Tongue (tissue), 2 donors: ENCODE measurements around the gene NUCKS1. TPM values are rescaled to one million over a fixed set of nuclear protein-coding genes. Genes with fewer than 3 reads are reported as not detected.
A peak's percentile ranks its signal among the peaks of the same experiment; 100 is the strongest.

Source experiments
- DNase-seq: peaks from one replicate; pipeline ENCODE4 v3.0.0-alpha.2; 2015
- total RNA-seq: library from RNA; depleted of rRNA; stranded (reverse); fragments of >200 nt; gene quantifications from one replicate; pipeline ENCODE4 v1.2.3, GENCODE V29; 2014

NUCKS1 gene, protein sequence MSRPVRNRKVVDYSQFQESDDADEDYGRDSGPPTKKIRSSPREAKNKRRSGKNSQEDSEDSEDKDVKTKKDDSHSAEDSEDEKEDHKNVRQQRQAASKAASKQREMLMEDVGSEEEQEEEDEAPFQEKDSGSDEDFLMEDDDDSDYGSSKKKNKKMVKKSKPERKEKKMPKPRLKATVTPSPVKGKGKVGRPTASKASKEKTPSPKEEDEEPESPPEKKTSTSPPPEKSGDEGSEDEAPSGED
- total RNA-seq = 193 TPM

DNA sequence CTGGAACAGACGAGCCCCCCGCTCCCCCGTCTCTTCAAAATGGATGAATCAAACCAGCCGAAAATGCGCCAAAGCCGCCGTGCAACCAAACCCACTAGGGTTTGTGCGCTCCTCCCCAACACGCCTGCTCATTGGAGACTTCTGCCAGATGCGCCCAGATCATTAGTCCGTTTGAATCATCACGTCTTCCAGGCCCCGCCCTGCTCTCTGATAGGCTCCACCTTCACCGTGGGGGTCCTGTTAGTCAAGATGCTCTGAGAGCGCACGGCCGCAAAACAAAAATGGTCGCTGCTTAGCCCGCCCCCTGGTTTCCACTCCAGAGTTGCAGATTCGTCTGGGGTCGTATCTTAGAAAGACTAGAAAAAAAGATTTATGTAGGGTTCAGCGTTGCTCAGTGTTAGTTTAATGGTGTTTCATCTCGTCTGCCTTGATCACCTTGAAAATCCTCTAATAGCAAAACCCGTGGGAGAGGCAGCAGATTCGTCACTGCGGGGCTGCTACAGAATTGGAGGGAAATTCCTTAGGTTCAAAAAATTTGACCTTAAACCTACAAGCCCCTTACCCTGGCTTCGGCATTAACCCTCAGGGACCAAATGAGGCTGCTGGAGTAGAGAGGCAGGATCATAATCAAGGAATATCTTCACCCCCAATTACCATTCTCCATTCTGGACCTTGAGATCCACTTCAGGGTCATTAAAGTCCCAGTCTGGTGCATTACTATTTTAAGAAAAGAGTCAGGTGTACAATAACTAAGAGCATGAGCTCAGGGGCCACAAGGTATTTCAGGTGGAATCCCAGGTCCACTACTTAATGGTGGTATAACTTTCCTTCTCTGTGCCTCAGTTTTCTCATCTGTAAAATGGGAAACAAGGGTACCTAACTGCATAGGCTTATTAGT lies at the start of gene NUCKS1:
Gene NUCKS1 (minus strand): TSS at position 45 of the 898 bp plus-strand sequence. CDS start 209 bp downstream, outside the sequence.
- peak; percentile 100 for DNase-seq

DNA sequence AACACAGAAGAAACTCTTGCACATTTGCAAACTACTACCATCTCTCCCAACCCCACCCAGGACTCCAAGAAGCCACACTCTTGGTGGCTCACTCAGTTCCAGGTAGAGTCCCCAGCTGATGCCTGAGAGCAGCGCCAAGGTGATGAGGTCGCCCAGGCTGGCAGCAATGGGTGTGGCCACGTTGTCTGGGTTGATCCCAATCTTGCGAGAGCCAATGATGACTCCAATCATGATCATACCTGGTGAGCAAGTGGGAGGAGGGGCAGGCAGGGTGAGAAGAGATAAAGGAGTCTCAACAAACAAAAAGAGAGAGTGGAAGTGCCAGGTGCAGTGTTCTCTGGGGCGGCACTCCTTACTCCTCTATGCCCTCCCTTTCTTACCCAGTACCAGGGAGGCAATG lies 48.6 kb upstream of the NUCKS1 start:
- DNase-seq = no peak

DNA sequence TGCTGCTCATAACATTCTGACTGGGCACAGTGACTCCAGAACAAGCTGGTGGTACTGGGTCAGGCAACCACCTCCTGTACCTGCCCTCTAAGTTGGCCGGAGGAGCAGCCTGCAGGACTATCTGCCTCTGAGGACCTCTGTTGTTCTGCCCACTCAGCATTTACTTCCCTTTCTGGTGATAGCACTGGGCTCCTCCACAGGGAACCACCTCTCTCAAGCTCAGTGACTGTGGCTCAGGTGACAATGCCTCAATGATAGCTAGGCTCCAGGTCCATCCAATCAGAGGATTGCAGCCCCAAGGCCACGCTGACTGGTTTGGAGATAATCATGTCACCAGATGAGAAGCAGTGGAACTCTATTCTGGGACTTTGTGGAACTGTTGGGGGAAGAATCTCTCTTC lies 47.2 kb upstream of the NUCKS1 start:
- DNase-seq = no peak

GRCh38 chr1:205794011-205794730 lies 44.2 kb upstream of the NUCKS1 start:
- no peak for DNase-seq

DNA sequence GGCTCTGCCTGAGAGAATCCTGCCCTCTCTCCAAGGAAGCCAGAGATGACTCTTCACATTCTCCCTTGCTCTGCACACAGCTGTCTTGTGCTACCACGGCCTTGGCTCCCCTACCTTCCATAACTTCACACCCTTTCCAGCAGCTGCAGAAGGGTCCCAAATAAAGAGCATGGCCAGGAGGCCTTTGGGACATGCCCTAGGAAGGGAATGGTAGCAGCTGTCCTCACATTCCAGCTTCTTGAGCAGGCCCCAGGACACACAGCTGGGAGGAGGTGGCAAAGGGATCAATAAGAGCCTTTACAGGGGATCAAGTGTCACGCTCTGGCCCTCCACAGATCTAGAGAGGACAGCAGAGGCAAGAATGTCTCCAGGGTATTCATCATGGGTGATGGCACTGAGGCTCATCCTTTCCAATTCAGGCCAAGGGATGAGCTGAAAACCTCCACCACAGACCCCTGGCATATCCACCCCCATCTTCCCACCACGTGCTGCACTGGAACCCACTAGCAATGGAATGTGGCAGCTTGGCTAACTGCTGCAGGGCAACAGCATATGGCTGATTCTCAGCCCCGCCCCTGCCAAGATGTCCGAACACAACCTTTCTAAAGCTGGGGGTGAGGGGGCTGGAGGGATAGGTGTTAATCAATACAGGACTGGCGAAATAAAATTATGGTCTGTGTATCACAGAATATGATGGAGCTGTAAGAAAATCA lies 43.1 kb upstream of the NUCKS1 start:
- DNase-seq = peak; percentile 81

- peak; percentile 24 for DNase-seq
These were observed 42.5 kb upstream of the NUCKS1 start for GRCh38 chr1:205792481-205792881.

DNA sequence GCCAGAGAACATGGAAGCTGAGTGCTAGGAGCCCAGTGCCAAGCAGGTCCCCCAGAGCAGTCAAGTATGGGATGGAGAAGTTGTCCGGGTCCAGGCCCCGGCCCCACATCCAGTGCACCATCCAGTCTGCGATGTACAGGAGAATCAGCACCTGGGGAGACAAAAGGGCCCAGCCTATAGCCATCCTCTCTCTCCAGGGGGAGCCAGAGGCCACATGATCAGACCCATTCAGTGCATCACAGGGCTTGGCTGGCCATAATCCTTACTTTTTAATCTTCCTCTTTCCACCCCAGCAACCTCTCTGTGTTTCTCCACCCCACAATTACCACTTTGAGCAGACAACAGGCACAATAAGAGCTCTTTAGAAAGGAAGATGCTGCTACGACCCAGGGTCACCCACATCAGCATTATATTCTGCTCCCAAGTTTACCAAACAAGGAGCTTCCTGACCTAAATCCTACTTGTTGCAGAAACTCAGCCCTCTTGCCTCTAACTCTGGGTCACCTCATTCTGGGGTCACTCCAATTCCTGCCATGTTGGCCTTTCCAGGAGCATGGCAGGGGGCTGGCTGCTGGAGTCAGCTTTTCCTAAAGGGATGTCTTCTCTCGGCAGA lies 41.7 kb upstream of the NUCKS1 start:
- peak; percentile 78 for DNase-seq

- no peak for DNase-seq
These were observed 37.4 kb upstream of the NUCKS1 start for GRCh38 chr1:205787287-205787916.

GRCh38 chr1:205786601-205787000 lies 36.6 kb upstream of the NUCKS1 start:
- no peak for DNase-seq

DNA sequence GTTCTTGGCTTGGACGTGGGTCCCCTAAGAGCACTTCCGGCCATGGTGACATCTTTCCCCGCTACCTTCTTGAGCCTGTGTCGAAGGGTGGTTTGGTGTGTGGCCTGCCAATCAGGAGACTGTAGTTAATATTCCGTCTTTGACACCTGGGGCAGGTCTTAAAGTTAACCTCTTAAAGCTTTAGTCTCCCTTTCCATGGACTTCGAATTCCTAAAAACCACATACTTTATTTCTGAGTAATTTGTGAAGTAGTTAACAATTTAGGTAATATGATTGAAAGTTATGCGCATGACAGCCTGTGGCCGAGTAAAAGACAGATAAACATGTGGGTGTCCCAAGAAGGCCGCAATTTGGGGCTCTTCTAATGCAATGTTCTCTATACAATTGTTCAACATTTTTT lies 35.5 kb upstream of the NUCKS1 start:
- no peak for DNase-seq

DNA sequence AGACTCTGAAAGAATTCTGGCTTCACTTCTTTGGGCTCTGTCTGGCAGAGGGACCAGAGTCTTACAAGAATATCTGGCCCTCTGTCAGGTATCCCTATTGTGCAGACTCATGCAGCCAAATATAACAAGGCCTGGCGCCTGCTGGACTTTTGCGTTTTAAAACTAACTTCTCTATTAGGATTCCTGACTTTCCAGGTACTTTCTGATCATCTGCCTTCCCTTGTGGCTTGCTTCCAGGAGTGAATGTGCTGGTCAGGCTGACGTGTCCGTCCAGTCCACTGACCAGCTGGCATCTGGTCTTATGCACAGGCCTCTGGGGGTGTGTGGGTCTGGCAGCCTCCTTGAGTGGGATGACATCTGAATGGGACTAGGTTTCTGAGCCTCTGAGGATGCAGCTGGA lies 33.9 kb upstream of the NUCKS1 start:
- DNase-seq = peak; percentile 15

GRCh38 chr1:205783433-205783795 lies 33.4 kb upstream of the NUCKS1 start:
- DNase-seq = no peak

- DNase-seq = no peak
These were observed 32.8 kb upstream of the NUCKS1 start for GRCh38 chr1:205782627-205783432.

GRCh38 chr1:205780335-205780734 lies 30.4 kb upstream of the NUCKS1 start:
- DNase-seq = no peak

DNA sequence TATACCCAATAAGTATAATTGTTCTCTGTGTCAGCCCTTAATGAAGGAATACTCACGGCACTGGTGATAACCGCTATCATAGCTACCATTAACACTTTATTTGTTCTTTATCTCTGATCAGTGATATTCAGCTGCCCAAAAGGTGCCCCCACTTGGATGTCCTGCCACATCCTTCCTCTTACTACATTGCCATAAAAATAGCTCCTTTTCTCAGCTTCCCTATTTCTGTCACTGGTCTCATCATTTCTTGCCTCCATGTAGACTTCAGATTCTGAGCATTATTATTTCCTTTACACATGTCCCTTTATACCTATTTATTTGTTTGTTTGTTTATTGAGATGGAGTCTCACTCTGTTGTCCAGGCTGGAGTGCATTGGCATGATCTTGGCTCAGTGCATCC lies 28.0 kb upstream of the NUCKS1 start:
- no peak for DNase-seq

- DNase-seq = no peak
These were observed 25.7 kb upstream of the NUCKS1 start for GRCh38 chr1:205775717-205776056.

DNA sequence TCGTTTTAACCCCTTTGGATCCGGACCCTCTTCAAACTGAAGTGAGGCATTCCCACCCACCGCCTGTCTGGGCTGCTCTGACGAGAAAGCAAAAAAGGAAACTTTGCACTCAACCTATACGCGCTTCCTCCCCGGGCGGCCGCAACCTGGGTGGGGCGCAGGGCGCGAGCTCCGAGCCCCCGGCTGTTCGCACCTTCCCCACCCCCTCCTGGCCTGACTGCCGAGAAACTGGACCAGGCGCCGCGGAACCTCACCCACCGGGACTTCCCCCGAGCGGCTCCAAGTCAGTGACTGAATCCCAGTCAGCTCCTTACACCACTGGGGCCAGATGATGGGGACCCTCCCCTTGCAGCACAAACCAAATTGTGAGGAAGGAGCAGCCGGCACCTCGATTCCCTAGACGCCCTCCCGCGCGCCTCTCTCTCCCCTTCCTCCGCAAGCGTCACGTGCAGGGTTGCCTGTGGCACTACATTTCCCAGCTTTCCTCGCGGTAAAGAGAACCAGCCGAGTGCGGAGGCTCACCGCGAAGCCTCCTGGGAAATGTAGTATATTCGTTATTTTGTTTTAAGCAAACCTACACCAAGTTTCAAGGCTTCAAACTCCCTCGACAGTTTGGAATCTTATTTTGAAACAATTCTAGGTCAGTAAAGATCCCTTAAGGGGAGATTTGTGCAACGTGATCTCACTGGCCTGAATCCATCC lies 25.2 kb upstream of the NUCKS1 start, which contains the start of gene RAB29:
Gene RAB29 (minus strand): TSS at position 468 of the 702 bp plus-strand sequence. CDS start 526 bp downstream, outside the sequence.
- DNase-seq = peak; percentile 90

GRCh38 chr1:205774198-205775014 lies 24.4 kb upstream of the NUCKS1 start:
- DNase-seq = peak; percentile 35

- no peak for DNase-seq
These were observed 22.6 kb upstream of the NUCKS1 start for GRCh38 chr1:205772607-205773032.
